ENCODE measurements around the gene PCDHGA10. TPM values are rescaled to one million over a fixed set of nuclear protein-coding genes. Genes with fewer than 3 reads are reported as not detected.

The PCDHGA10 gene
- total RNA-seq, 1 experiment from 2014 or later = 0.69 TPM

- ChIA-PET POLR2A (no interaction called here), CTCF (interaction anchor here (0.7 kb wide), 1 partner anchor 147 kb away, joined by 3 read pairs; the partner anchor contains the start of gene PCDHB14)
- Histone ChIP-seq H3K4me1 (ENCODE audit: control insufficient read depth, insufficient read depth, low read length) (no peaks in the 10 kb centered on the region), H3K4me3 (ENCODE audit: low read depth in 2 of 2, low read length in 2 of 2) (no peak within 1 kb of the TSS), H3K9me3 (ENCODE audit: control insufficient read depth, insufficient read depth, low read depth, low read length) (peaks cover 7% of the 10 kb centered on the region; the same call in 1 of the 2 replicates), H3K27me3 (ENCODE audit: control insufficient read depth, insufficient read depth, low read length) (no peaks in the 10 kb centered on the region), H3K27ac (ENCODE audit: low read length) (no peak within 1 kb of the TSS), H3K36me3 (ENCODE audit: control insufficient read depth, insufficient read depth, low read length) (no peaks in the 10 kb centered on the region)
- in situ Hi-C loops (cut with HindIII; ENCODE audit: low pct_unique_long_range_greater_than_20kb, low sequenced_read_pairs) (no loop called here), intact Hi-C loops (cut with micrococcal nuclease; ENCODE audit: unreplicated experiment) (loop anchor here (10.0 kb wide), 1 partner anchor 45 kb away; the partner anchor contains the start of genes PCDHGA10 and PCDHGB7)
- DNase-seq (ENCODE audit: low read depth, low spot score) = no peak
- no peak for ATAC-seq
- no peak for TF ChIP-seq TCF7L2 (IDR thresholded peaks at IDR 0.05; ENCODE audit: low read depth, low read length)
- TF ChIP-seq REST (IDR thresholded peaks at IDR 0.05; ENCODE audit: insufficient read depth in 1 of 2, low read depth in 2 of 2, low read length in 1 of 2) = no peak
- TF ChIP-seq CTCF (IDR thresholded peaks at IDR 0.05) = no peak
- no peak for TF ChIP-seq POLR2AphosphoS5 (IDR thresholded peaks at IDR 0.05; ENCODE audit: low read depth, low read length)
- TF ChIP-seq SIN3A (IDR thresholded peaks at IDR 0.05; ENCODE audit: borderline replicate concordance, insufficient read depth, low read depth, low read length) = no peak
- BruUV-seq (replicated peaks) = no TSS peak
Observed at GRCh38 chr5:141369994-141370848, 42.6 kb upstream of the PCDHGA10 start, which contains the start of gene PCDHGB3. Gene PCDHGB3 (plus strand): TSS chr5:141370242. CDS start chr5:141370395, 153 bp downstream.

GRCh38 chr5:141371572-141372475, 41.0 kb upstream of the PCDHGA10 start:
- no TSS peak for BruUV-seq (replicated peaks)

More at GRCh38 chr5:141371572-141372475, 41.0 kb upstream of the PCDHGA10 start:
- ATAC-seq = no peak
- H3K27ac ChIP-seq (ENCODE audit: low read length) = no peak overlapping the region
- H3K9me3 ChIP-seq (ENCODE audit: control insufficient read depth, insufficient read depth, low read depth, low read length) = peaks cover 7% of the 10 kb centered on the region; the same call in 1 of the 2 replicates
- H3K4me3 ChIP-seq (ENCODE audit: low read depth in 2 of 2, low read length in 2 of 2) = no peak overlapping the region
- CTCF ChIA-PET = no interaction called here
- in situ Hi-C loops (cut with HindIII; ENCODE audit: low pct_unique_long_range_greater_than_20kb, low sequenced_read_pairs) = no loop called here
- no peaks in the 10 kb centered on the region for H3K36me3 ChIP-seq (ENCODE audit: control insufficient read depth, insufficient read depth, low read length)
- intact Hi-C loops (cut with micrococcal nuclease; ENCODE audit: unreplicated experiment) = no loop called here
- TF ChIP-seq CTCF (IDR thresholded peaks at IDR 0.05) (no peak), POLR2AphosphoS5 (IDR thresholded peaks at IDR 0.05; ENCODE audit: low read depth, low read length) (no peak), TCF7L2 (IDR thresholded peaks at IDR 0.05; ENCODE audit: low read depth, low read length) (no peak), REST (IDR thresholded peaks at IDR 0.05; ENCODE audit: insufficient read depth in 1 of 2, low read depth in 2 of 2, low read length in 1 of 2) (no peak), SIN3A (IDR thresholded peaks at IDR 0.05; ENCODE audit: borderline replicate concordance, insufficient read depth, low read depth, low read length) (no peak)
- DNase-seq (ENCODE audit: low read depth, low spot score) = no peak
- POLR2A ChIA-PET = no interaction called here
- no peaks in the 10 kb centered on the region for H3K4me1 ChIP-seq (ENCODE audit: control insufficient read depth, insufficient read depth, low read length)
- no peaks in the 10 kb centered on the region for H3K27me3 ChIP-seq (ENCODE audit: control insufficient read depth, insufficient read depth, low read length)
